ENCODE data around the gene HIPK2.

Gene HIPK2

GRCh38 chr7:139654276-139655181 is 123.3 kb downstream of the HIPK2 start:
- no peak for TF ChIP-seq CTCF (conservative IDR thresholded peaks at IDR 0.05)
- TF ChIP-seq ZFX (IDR thresholded peaks at IDR 0.05), result no peak
- no peak overlapping the region for H3K27ac ChIP-seq

GRCh38 chr7:139651914-139652313 is 125.9 kb downstream of the HIPK2 start:
- H3K27ac ChIP-seq, result no peak overlapping the region

GRCh38 chr7:139651308-139651707 is 126.5 kb downstream of the HIPK2 start:
- no peak overlapping the region for H3K27ac ChIP-seq
- no peak for TF ChIP-seq ZFX (IDR thresholded peaks at IDR 0.05)
- no peak for TF ChIP-seq CTCF (conservative IDR thresholded peaks at IDR 0.05)

More at GRCh38 chr7:139651914-139652313, 125.9 kb downstream of the HIPK2 start:
- no peak for TF ChIP-seq CTCF (conservative IDR thresholded peaks at IDR 0.05)
- TF ChIP-seq ZFX (IDR thresholded peaks at IDR 0.05), result no peak

- H3K27ac ChIP-seq, result no peak overlapping the region
- TF ChIP-seq CTCF (conservative IDR thresholded peaks at IDR 0.05), result no peak
- no peak for TF ChIP-seq ZFX (IDR thresholded peaks at IDR 0.05)
Measured at GRCh38 chr7:139650429-139651100, 127.2 kb downstream of the HIPK2 start.

- H3K27ac ChIP-seq, result no peak overlapping the region
- TF ChIP-seq CTCF (conservative IDR thresholded peaks at IDR 0.05), result no peak
Measured at GRCh38 chr7:139648941-139649425, 128.8 kb downstream of the HIPK2 start.

GRCh38 chr7:139648391-139648861 is 129.4 kb downstream of the HIPK2 start:
- no peak for TF ChIP-seq CTCF (conservative IDR thresholded peaks at IDR 0.05)
- no peak for TF ChIP-seq ZFX (IDR thresholded peaks at IDR 0.05)
- no peak overlapping the region for H3K27ac ChIP-seq
